Measurements from ENCODE around the gene CREB5. TPM values are rescaled to one million over a fixed set of nuclear protein-coding genes. Genes with fewer than 3 reads are reported as not detected.

Gene CREB5
- total and polyA plus RNA-seq, 2 of the 8 experiments (the other 6 are each of a cell fraction or from before 2014, with no cell fraction given), result 2.4 to 2.7 TPM

- TF ChIP-seq CEBPB (IDR thresholded peaks at IDR 0.05; ENCODE audit: low read depth, low read length), result no peak
- no peak for TF ChIP-seq SP1 (IDR thresholded peaks at IDR 0.05; ENCODE audit: low read depth, low read length)
Measured at GRCh38 chr7:28452681-28453080, 40.4 kb downstream of the CREB5 start (continued).
